Smooth muscle cell (in vitro differentiated cells): ENCODE measurements around the gene SORBS1. TPM values are rescaled to one million over a fixed set of nuclear protein-coding genes. Genes with fewer than 3 reads are reported as not detected.

Experiments
- DNase-seq: peaks from one replicate; lab custom pipeline; 2025; ENCODE audit not compliant: unreplicated experiment; lab: John Stamatoyannopoulos, UW
- H2AFZ ChIP-seq: fragments of 200-600 bp; sonication (generic); 2 replicates; pipeline ENCODE4 v1.6.0; 2016; ENCODE audit warnings: antibody characterized with exemption, low read depth, mild to moderate bottlenecking
- H3F3A ChIP-seq: fragments of 200-600 bp; sonication (generic); 2 replicates; pipeline ENCODE4 v1.6.0; 2017; ENCODE audit warnings: antibody characterized with exemption, low read depth
- H3K27ac ChIP-seq: fragments of 200-600 bp; sonication (generic); 2 replicates; pipeline ENCODE4 v1.5.1; 2016; ENCODE audit warnings: low read depth, mild to moderate bottlenecking
- H3K27me3 ChIP-seq: fragments of 200-600 bp; sonication (generic); 2 replicates; pipeline ENCODE4 v1.6.1; 2016; ENCODE audit warnings: low read depth, mild to moderate bottlenecking
- H3K36me3 ChIP-seq: fragments of 200-600 bp; sonication (generic); 2 replicates; pipeline ENCODE4 v1.5.1; 2016; ENCODE audit warnings: low read depth
- H3K4me1 ChIP-seq: fragments of 200-600 bp; sonication (generic); 2 replicates; pipeline ENCODE4 v1.5.1; 2016; ENCODE audit warnings: low read depth
- H3K4me2 ChIP-seq: fragments of 200-600 bp; sonication (generic); 2 replicates; pipeline ENCODE4 v1.6.0; 2016; ENCODE audit warnings: mild to moderate bottlenecking
- H3K4me3 ChIP-seq: fragments of 200-600 bp; sonication (generic); 2 replicates; pipeline ENCODE4 v1.5.1; 2016; ENCODE audit warnings: mild to moderate bottlenecking
- H3K79me2 ChIP-seq: fragments of 200-600 bp; sonication (generic); 2 replicates; pipeline ENCODE4 v1.6.0; 2016; ENCODE audit warnings: low read depth, mild to moderate bottlenecking
- H3K9ac ChIP-seq: fragments of 200-600 bp; sonication (generic); 2 replicates; pipeline ENCODE4 v1.6.0; 2016; ENCODE audit warnings: low read depth
- H3K9me3 ChIP-seq: fragments of 200-600 bp; sonication (generic); replicated peaks from 2 replicates; pipeline ENCODE4 v1.5.1; 2016; ENCODE audit warnings: low read depth
- H4K20me1 ChIP-seq: fragments of 200-600 bp; sonication (generic); 2 replicates; pipeline ENCODE4 v1.6.0; 2016; ENCODE audit warnings: low read depth
- WGBS: methylation state at CpG from one replicate; pipeline ENCODE4 v1.1.7; 2016; ENCODE audit warnings: low lambda C conversion rate; 5-methylcytosine and 5-hydroxymethylcytosine counted together
- polyA plus RNA-seq: library from polyadenylated mRNA; unstranded; fragments of >200 nt; fragmentation: Nextera tagmentation; extraction: Ambion mirVana; gene quantifications from 2 replicates; pipeline ENCODE4 v1.2.1, GENCODE V29; 2016
- total RNA-seq: library from RNA; depleted of rRNA; stranded (reverse); fragments of >200 nt; gene quantifications from 2 replicates; pipeline ENCODE4 v1.2.3, GENCODE V29; 2014
- TF ChIP-seq, protein P1 (sequence below): fragments of 200-600 bp; sonication (generic); IDR thresholded peaks from 2 replicates; pipeline ENCODE4 v1.5.1; 2017; ENCODE audit warnings: borderline replicate concordance, mild to moderate bottlenecking, antibody characterized with exemption; ENCODE audit not compliant: insufficient read depth, poor library complexity, severe bottlenecking

The SORBS1 gene
- total and polyA plus RNA-seq, 2 experiments from 2014 or later = 14.6 to 21.0 TPM

DNA sequence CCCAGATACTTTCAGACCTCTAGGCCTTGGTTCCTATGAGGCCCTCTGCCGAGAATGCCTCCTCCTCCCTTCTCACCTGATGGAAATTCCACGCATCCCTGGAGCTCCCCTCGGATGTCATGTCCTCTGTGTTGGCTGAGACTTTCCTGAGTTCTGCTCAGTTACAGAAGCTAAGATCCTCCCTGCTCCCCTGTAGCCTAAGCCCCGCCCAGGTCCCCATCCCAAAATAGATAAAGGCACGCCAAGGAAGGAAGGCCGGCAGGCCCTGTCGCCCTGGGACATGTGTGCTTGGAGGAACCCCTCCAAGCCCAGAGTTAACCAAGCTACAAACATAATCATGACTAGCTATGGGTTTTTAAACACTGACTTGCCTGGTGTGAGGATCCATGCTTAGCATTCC is 123.5 kb downstream of the SORBS1 start:
- H3K4me3 ChIP-seq = no peak overlapping the region
- H3F3A ChIP-seq = no peaks in the 10 kb centered on the region
- H3K27me3 ChIP-seq = no peaks in the 10 kb centered on the region
- no peaks in the 10 kb centered on the region for H3K9me3 ChIP-seq
- no peak overlapping the region for H3K4me2 ChIP-seq
- H3K4me1 ChIP-seq = no peaks in the 10 kb centered on the region
- H4K20me1 ChIP-seq = no peaks in the 10 kb centered on the region
- TF ChIP-seq, protein P1, sequence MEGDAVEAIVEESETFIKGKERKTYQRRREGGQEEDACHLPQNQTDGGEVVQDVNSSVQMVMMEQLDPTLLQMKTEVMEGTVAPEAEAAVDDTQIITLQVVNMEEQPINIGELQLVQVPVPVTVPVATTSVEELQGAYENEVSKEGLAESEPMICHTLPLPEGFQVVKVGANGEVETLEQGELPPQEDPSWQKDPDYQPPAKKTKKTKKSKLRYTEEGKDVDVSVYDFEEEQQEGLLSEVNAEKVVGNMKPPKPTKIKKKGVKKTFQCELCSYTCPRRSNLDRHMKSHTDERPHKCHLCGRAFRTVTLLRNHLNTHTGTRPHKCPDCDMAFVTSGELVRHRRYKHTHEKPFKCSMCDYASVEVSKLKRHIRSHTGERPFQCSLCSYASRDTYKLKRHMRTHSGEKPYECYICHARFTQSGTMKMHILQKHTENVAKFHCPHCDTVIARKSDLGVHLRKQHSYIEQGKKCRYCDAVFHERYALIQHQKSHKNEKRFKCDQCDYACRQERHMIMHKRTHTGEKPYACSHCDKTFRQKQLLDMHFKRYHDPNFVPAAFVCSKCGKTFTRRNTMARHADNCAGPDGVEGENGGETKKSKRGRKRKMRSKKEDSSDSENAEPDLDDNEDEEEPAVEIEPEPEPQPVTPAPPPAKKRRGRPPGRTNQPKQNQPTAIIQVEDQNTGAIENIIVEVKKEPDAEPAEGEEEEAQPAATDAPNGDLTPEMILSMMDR = no peak
- H3K79me2 ChIP-seq = no peaks in the 10 kb centered on the region
- WGBS = 95% methylated on average over 7 of the region's 7 CpGs
- no peak overlapping the region for H3K27ac ChIP-seq
- H2AFZ ChIP-seq = no peak overlapping the region
- no peaks in the 10 kb centered on the region for H3K36me3 ChIP-seq
- no peak for DNase-seq
- no peak overlapping the region for H3K9ac ChIP-seq

DNA sequence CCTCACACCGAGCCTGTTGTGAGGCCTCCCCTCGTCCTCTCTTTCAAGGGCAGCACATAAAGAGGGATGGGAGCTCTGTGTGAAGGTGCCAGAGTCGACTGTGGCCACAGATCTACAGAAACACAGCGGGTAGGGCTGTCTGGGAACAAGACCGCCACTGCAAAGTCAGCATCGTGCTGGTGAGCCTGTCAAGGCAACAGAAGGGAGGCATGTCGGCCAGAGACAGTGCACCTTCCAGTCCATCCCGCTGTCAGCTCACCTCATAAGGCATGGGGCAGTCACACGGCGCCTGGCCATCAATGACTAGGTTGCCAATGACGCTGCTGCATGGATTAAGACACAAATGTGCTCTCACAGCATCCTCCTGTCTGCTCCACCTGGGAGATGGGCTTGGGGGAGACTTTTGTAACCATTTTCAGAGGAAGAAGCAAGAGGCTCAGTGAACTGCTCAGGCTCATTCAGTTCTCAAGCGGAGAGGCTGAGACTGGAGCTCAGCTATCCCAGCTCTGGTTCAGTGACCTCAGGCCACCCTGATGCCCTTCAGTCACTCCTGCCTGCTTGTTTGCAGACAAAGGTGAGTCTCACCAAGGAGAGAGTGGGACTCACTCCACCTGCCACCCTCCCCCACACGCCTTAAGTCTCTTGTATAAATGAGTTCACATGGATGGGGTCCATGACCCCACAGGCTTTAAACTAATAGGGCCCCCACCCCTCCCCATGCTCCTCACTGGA is 125.5 kb downstream of the SORBS1 start:
- H3K79me2 ChIP-seq = no peaks in the 10 kb centered on the region
- no peaks in the 10 kb centered on the region for H3K27me3 ChIP-seq
- no peaks in the 10 kb centered on the region for H3K36me3 ChIP-seq
- no peaks in the 10 kb centered on the region for H3K4me1 ChIP-seq
- no peaks in the 10 kb centered on the region for H3F3A ChIP-seq
- no peak overlapping the region for H3K4me2 ChIP-seq
- H3K9ac ChIP-seq = no peak overlapping the region
- TF ChIP-seq, protein P1 = no peak
- DNase-seq = no peak
- no peak overlapping the region for H3K4me3 ChIP-seq
- no peak overlapping the region for H2AFZ ChIP-seq
- 96% methylated on average over 13 of the region's 13 CpGs for WGBS
- H3K27ac ChIP-seq = no peak overlapping the region
- H3K9me3 ChIP-seq = no peaks in the 10 kb centered on the region
- no peaks in the 10 kb centered on the region for H4K20me1 ChIP-seq

DNA sequence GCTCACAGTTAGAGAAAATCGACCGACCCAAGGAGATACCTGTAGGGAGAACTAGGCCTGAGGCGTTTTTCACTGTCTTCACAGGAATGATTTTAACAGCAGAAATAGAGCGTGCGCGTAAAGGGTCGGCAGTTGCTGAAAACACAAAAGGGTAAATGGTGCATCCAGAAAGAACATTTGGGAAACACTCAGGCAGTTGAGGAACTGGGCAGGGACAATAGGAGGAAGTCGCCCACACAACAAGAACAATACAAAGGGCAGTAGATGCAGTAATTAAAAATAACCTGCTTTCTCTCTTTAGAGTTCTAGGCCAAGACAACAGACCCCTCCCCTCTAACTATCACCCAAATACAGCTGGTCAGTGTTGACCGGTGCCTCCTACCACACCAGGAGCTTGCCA is 126.6 kb downstream of the SORBS1 start:
- Histone ChIP-seq H3K4me2 (no peak overlapping the region), H3K9ac (no peak overlapping the region), H3K27ac (no peak overlapping the region), H3K27me3 (no peaks in the 10 kb centered on the region), H2AFZ (no peak overlapping the region), H4K20me1 (no peaks in the 10 kb centered on the region), H3K36me3 (no peaks in the 10 kb centered on the region), H3K79me2 (no peaks in the 10 kb centered on the region), H3K4me3 (no peak overlapping the region), H3K4me1 (no peaks in the 10 kb centered on the region), H3F3A (no peaks in the 10 kb centered on the region), H3K9me3 (no peaks in the 10 kb centered on the region)
- TF ChIP-seq, protein P1 = no peak
- no peak for DNase-seq
- 96% methylated on average over 9 of the region's 9 CpGs for WGBS

DNA sequence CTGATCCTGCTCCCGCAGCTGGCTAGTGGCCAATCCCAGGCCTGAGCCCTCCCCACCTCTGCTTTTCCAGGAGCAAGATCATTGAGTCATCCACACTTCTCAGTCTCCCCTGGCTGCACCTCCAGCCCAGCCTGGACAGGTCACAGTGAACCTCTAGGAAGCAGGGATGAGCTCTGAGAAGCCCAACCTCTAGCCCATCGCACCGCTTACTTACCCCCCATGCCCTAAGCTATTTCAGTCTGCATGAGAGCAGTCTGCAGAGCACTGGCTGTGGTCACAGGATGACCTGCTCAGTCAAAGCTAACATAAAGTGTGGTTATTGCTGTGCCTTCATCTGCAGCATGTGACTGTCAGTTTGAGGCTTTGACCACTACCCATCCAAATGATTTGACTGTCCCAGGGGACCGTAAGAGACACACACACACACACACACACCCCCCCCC is 129.2 kb downstream of the SORBS1 start:
- Histone ChIP-seq H3K27ac (no peak overlapping the region), H3K4me1 (no peaks in the 10 kb centered on the region), H3F3A (no peaks in the 10 kb centered on the region), H3K4me3 (no peak overlapping the region), H3K27me3 (no peaks in the 10 kb centered on the region), H3K79me2 (no peaks in the 10 kb centered on the region), H4K20me1 (no peaks in the 10 kb centered on the region), H3K9ac (no peak overlapping the region), H3K36me3 (no peaks in the 10 kb centered on the region), H3K4me2 (no peak overlapping the region), H3K9me3 (no peaks in the 10 kb centered on the region), H2AFZ (no peak overlapping the region)
- no peak for DNase-seq
- TF ChIP-seq, protein P1 = no peak
- WGBS = 94% methylated on average over 4 of the region's 4 CpGs
